ENCODE results near the gene TSSK3. TPM values are rescaled to one million over a fixed set of nuclear protein-coding genes. Genes with fewer than 3 reads are reported as not detected.

Gene TSSK3
- total and polyA plus RNA-seq, 4 donors: 0.37 to 1.4 (median 0.74) TPM

DNA sequence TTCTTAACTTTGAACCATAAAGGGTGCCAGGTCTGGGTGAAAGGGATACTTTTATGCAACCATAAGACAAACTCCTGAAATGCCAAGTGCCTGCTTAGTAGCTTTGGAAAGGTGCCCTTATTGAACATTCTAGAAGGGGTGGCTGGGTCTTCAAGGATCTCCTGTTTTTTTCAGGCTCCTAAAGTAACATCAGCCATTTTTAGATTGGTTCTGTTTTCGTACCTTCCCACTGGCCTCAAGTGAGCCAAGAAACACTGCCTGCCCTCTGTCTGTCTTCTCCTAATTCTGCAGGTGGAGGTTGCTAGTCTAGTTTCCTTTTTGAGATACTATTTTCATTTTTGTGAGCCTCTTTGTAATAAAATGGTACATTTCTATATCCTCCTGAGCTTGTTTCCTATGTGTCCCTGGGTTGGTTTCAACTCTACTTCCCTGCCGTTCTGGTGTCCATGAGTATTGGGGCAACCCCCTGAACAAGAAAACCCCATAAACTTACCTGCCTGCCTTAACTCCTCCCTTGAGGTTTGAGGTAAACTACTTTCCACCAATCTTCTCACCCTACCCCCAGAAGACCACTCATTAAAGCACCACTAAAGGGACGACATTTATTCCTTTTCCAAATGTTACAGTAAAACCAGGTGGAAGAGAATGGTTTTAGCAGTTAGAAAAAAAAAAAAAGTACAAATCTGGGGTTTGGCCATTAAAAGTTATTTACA lies 28.9 kb upstream of the TSSK3 start:
- DNase-seq (no peak), ATAC-seq (ENCODE audit: insufficient read depth, low FRiP score) (no peak)
- H3K4me3 ChIP-seq: no peak overlapping the region
- no peaks in the 10 kb centered on the region for H3K9me3 ChIP-seq (ENCODE audit: control insufficient read depth in 4 of 4, insufficient read depth in 3 of 4, low read length in 3 of 4)
- no peak overlapping the region for H3K9ac ChIP-seq (ENCODE audit: insufficient read depth in 1 of 2, low read length in 2 of 2)
- no peak overlapping the region for H3K27ac ChIP-seq (ENCODE audit: low read depth in 1 of 2, low read length in 1 of 2)
- WGBS, 2 donors: 75 to 82% methylated on average over 3 of the region's 3 CpGs
- no peaks in the 10 kb centered on the region for H3K27me3 ChIP-seq (ENCODE audit: control insufficient read depth in 3 of 3, insufficient read depth in 3 of 3, low read length in 2 of 3)
- peaks cover 24 to 36% (median 30%) of the 10 kb centered on the region in 4 donors for H3K36me3 ChIP-seq (ENCODE audit: control insufficient read depth in 4 of 4, insufficient read depth in 4 of 4, low read length in 4 of 4)
- H3K4me1 ChIP-seq (ENCODE audit: control insufficient read depth in 5 of 5, insufficient read depth in 5 of 5, low read length in 5 of 5): peaks cover 0 to 30% (median 18%) of the 10 kb centered on the region in 5 donors
- TF ChIP-seq, protein P1, sequence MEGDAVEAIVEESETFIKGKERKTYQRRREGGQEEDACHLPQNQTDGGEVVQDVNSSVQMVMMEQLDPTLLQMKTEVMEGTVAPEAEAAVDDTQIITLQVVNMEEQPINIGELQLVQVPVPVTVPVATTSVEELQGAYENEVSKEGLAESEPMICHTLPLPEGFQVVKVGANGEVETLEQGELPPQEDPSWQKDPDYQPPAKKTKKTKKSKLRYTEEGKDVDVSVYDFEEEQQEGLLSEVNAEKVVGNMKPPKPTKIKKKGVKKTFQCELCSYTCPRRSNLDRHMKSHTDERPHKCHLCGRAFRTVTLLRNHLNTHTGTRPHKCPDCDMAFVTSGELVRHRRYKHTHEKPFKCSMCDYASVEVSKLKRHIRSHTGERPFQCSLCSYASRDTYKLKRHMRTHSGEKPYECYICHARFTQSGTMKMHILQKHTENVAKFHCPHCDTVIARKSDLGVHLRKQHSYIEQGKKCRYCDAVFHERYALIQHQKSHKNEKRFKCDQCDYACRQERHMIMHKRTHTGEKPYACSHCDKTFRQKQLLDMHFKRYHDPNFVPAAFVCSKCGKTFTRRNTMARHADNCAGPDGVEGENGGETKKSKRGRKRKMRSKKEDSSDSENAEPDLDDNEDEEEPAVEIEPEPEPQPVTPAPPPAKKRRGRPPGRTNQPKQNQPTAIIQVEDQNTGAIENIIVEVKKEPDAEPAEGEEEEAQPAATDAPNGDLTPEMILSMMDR (IDR thresholded peaks at IDR 0.05; ENCODE audit: control extremely low read depth, extremely low read depth): no peak

DNA sequence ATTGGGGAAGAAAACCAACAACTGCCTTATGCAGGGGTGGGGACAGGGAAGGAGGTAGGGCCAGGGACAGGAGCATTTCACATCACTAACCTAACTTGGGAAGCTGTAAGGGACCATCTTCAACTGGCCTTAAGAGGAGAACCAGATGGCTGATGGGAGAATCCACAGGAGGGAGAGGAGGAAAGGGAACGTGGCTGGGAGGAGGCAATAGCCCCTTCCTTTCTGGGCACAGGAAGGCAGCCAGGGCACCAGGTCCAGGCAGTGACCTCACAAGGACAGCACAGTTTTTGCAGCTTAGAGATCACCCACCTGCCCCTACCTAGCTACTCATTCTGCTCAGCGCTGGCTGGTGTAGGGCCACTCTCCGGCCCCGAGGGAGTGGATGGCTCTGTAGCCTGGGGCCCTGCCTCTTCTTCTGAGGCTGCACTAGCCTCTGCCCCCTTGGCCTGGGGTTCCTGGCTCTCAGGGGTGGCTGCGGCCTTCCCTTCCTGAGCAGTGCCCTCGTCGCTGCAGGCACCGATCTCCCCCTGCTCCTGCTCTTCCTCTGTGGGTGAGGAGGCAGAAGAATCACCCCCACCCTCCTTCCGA lies 28.0 kb upstream of the TSSK3 start:
- H3K9ac ChIP-seq (ENCODE audit: insufficient read depth in 1 of 2, low read length in 2 of 2): peak overlapping the region in 1 of 2 donors; percentile 77
- peak overlapping the region in 1 of 2 donors; percentile 9 for H3K27ac ChIP-seq (ENCODE audit: low read depth in 1 of 2, low read length in 1 of 2)
- H3K9me3 ChIP-seq (ENCODE audit: control insufficient read depth in 4 of 4, insufficient read depth in 3 of 4, low read length in 3 of 4): no peaks in the 10 kb centered on the region
- H3K4me3 ChIP-seq: peak overlapping the region; percentile 51
- H3K36me3 ChIP-seq (ENCODE audit: control insufficient read depth in 4 of 4, insufficient read depth in 4 of 4, low read length in 4 of 4): peaks cover 20 to 29% (median 25%) of the 10 kb centered on the region in 4 donors
- WGBS, 2 donors: 33 to 51% methylated on average over 9 of the region's 9 CpGs
- H3K4me1 ChIP-seq (ENCODE audit: control insufficient read depth in 5 of 5, insufficient read depth in 5 of 5, low read length in 5 of 5): peaks cover 0 to 30% (median 21%) of the 10 kb centered on the region in 5 donors
- H3K27me3 ChIP-seq (ENCODE audit: control insufficient read depth in 3 of 3, insufficient read depth in 3 of 3, low read length in 2 of 3): no peaks in the 10 kb centered on the region
- TF ChIP-seq, protein P1 (IDR thresholded peaks at IDR 0.05; ENCODE audit: control extremely low read depth, extremely low read depth): no peak
- no peak for DNase-seq
- no peak for ATAC-seq (ENCODE audit: insufficient read depth, low FRiP score)

DNA sequence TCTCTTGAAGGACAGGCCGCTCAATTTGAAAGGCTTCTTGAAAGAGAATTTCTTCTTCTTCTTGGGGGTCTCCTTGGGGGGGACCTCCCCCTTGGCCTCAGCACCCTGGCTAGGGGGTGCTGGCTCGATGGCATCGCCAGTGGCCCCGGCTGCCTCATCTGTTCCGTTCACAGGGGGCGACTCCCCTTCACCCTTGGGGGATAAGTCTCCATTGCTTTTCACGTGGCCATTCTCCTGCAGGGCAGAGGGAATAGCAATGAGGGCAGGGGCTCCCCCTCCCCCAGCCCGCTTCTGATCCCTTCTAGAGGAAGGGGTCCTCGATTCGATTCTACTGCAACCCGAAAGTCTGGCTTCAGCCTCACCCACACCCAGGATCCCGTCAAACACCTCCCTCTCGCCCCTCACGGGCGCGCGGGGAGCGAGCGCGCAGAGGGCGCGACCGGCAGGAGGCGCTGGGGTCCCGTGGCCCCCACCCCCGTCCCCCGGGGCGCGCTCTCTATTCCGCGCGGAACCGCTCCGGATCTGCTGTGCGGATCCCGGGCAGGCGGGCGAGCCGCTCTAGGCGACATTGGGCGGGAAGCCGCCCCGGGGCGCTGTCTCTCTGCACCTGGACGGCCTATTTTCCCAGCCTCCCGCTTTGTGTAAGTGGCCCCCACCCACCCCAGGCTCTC lies 27.3 kb upstream of the TSSK3 start:
- WGBS, 2 donors: 3 to 4% methylated on average over 30 to 46 of the region's 46 CpGs
- TF ChIP-seq, protein P1 (IDR thresholded peaks at IDR 0.05; ENCODE audit: control extremely low read depth, extremely low read depth): peak; percentile 17
- peaks cover 17 to 27% (median 22%) of the 10 kb centered on the region in 4 donors for H3K36me3 ChIP-seq (ENCODE audit: control insufficient read depth in 4 of 4, insufficient read depth in 4 of 4, low read length in 4 of 4)
- peak; percentile 27 for ATAC-seq (ENCODE audit: insufficient read depth, low FRiP score)
- peak overlapping the region; percentile 51 for H3K4me3 ChIP-seq
- peaks cover 0 to 30% (median 21%) of the 10 kb centered on the region in 5 donors for H3K4me1 ChIP-seq (ENCODE audit: control insufficient read depth in 5 of 5, insufficient read depth in 5 of 5, low read length in 5 of 5)
- peak overlapping the region in 1 of 2 donors; percentile 77 for H3K9ac ChIP-seq (ENCODE audit: insufficient read depth in 1 of 2, low read length in 2 of 2)
- no peaks in the 10 kb centered on the region for H3K9me3 ChIP-seq (ENCODE audit: control insufficient read depth in 4 of 4, insufficient read depth in 3 of 4, low read length in 3 of 4)
- H3K27me3 ChIP-seq (ENCODE audit: control insufficient read depth in 3 of 3, insufficient read depth in 3 of 3, low read length in 2 of 3): no peaks in the 10 kb centered on the region
- peak; percentile 65 to 75 (median 66) for DNase-seq
- H3K27ac ChIP-seq (ENCODE audit: low read depth in 1 of 2, low read length in 1 of 2): peak overlapping the region in 1 of 2 donors; percentile 9
